Endometrial microvascular endothelial cells (primary cell): ENCODE results near the gene RAB6A. TPM values are rescaled to one million over a fixed set of nuclear protein-coding genes. Genes with fewer than 3 reads are reported as not detected.
"Not testable (repeated sequence)": the region's sequence is repeated elsewhere in the genome, so short reads cannot be mapped to it uniquely, and the experiment has no call there.

Experiments used
- in situ Hi-C: cut with HindIII; loops from 2 replicates; pipeline ENCODE4 v1.10.0; 2017; ENCODE audit warnings: low sequenced_read_pairs, low pct_unique_long_range_greater_than_20kb; ENCODE audit errors: inconsistent ontology term
- total RNA-seq: library from RNA; depleted of rRNA; stranded (reverse); fragments of >200 nt; gene quantifications from one replicate; pipeline ENCODE4 v1.2.3, GENCODE V29; 2015; ENCODE audit errors: inconsistent ontology term

Gene RAB6A
- total RNA-seq: 116 TPM

GRCh38 chr11:73760679-73761402 is at the start of gene RAB6A:
TSS of gene RAB6A (minus strand) at chr11:73761074. CDS start at chr11:73760635, 439 bp downstream.
- in situ Hi-C loops: no loop called here

DNA sequence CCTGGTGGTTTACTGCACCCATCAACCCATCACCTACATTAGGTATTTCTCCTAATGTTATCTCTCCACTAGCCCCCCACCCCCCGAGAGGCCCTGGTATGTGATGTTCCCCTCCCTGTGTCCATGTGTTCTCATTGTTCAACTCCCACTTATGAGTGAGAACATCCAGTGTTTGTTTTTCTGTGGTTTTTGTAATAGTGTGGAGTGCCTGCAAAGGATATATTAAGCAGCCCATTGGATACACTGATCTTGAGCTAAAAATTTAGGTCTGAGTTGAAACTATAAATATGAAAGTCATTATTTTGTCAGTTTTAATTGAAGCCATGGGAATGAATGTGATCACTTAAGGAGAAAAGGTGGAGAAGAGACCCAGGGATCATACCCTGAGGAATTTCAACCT is 49.8 kb upstream of the RAB6A start:
- in situ Hi-C loops: no loop called here

GRCh38 chr11:73808052-73808451 is 47.2 kb upstream of the RAB6A start:
- in situ Hi-C loops: no loop called here

DNA sequence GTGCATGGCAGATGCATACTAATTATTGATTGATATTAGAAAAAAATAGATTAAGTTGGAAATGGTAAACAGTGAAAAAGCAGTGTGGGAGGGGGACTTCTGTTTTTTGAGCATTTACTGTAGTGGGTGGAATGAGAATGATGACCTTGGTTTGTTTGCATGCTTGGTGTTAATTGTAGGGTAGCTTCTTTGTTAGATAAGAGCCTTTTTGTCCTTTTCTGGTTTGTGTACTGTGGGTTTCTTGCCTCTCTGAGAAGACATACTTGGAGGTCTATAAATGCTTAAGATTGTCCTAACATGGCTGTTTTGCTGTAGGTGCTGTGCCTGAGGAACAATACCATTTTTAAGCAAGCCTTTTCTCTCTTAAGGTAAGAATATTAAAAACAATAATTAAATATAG is 43.8 kb upstream of the RAB6A start:
- in situ Hi-C loops: no loop called here

- in situ Hi-C loops: no loop called here
These were observed 40.3 kb upstream of the RAB6A start for GRCh38 chr11:73801136-73801535.

GRCh38 chr11:73800276-73800806 is 39.5 kb upstream of the RAB6A start:
- in situ Hi-C loops: no loop called here

DNA sequence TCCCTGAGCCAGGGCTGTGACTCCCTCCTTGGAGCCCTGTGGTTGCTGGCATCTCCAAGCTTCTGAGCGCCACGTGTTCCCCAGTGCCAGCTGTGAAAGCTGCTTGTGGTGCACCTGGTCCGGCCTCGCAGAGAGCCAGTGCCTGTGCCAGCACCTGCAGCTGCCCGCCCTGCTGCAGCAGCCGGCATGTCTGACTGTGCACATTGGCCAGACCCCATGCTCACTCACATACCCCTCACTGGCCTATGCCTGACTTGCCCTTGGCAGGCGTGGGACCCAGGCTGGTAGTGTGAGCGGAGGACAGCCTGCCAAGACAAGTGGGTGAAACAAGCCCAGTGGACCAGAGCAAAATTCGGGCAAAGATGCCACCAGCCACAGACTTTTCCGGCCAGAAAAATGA is 36.6 kb upstream of the RAB6A start:
- in situ Hi-C loops: no loop called here

- in situ Hi-C loops: no loop called here
These were observed 35.2 kb upstream of the RAB6A start for GRCh38 chr11:73795925-73796632.

GRCh38 chr11:73792584-73792983 is 31.7 kb upstream of the RAB6A start:
- in situ Hi-C loops: no loop called here

- in situ Hi-C loops: no loop called here
These were observed 28.4 kb upstream of the RAB6A start for GRCh38 chr11:73789279-73789670.

DNA sequence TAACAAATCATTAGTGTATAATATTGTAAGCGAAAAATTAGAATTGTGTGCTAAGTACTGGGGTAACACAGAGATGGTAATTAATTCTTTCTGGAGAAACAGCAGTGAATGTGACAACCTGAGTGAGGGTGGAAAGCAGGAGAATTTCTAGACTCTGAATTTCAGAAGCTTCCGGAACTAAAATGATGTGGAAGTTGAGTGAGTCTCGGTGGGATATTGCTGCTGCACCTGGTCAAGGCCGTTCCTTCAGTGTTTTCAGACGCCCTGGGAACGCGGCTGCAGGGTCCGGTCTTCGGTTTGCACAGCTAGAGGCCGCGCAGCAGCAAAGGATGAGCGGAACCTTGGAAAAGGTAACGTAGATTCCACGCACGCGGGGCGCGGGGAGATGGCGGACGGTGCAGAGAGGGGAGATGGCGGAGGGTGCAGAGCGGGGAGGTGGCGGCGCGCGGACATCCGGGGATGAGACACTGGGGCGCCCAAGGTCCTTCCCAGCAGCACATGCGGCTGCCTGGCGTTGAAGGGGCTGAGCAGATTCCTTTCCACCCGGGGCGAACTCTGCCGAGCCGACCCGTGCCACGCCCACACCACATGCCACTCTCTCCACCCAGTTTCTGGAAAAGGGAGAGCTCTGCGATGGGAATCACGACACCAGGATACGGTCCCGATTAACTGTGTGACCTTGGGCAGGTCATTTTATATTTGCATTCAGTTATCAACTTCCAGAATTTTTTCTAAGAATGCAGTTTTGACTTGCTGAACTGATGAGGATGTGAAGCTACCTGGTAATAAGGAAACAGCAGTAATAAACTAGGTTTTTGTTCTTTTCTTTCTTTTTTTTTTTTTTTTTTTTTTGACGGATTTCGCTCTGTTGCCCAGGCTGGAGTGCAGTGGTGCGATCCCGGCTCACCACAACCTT is 27.0 kb upstream of the RAB6A start, which contains the start of gene MRPL48:
TSS of gene MRPL48 (plus strand) at position 232 of the 916 bp plus-strand sequence. CDS start at position 330, 98 bp downstream.
- in situ Hi-C loops: no loop called here

- in situ Hi-C loops: no loop called here
These were observed 26.3 kb upstream of the RAB6A start for GRCh38 chr11:73787051-73787642.

DNA sequence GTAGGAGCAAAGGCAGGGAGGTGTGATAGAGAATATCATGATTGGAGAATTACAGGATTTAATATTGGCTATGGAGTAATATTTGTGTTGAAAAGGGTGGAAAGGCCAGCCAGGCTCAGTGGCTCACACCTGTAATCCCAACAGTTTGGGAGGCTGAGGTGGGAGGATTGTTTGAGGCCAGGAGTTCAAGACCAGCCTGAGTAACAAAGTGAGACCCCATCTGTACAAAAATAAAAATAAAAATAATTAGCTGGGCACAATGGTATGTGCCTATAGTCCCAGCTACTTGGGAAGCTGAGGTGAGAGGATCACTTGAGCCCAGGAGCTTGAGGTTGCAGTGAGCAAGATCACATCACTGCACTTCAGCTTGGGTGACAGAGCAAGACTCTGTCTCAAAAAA is 24.6 kb upstream of the RAB6A start:
- in situ Hi-C loops: not testable (repeated sequence)

DNA sequence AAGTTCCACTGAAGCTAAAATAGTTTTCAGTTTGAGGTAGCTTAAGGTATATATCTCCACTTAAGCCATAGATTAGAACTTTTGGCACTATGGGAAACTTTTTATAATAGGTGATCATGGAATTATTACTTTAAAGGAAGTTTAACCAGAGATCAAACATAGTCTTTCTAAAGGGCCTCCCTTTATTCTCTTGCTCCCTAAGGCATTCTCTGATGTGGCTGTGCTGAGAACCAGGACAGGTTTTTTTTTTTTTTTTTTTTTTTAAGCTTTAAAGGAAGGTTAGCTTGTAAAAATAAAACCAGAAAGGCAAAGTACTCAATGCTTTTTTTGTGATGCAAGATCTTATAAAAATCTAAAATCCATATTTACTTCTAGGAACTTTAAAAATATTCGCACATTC is 23.9 kb upstream of the RAB6A start:
- in situ Hi-C loops: no loop called here

DNA sequence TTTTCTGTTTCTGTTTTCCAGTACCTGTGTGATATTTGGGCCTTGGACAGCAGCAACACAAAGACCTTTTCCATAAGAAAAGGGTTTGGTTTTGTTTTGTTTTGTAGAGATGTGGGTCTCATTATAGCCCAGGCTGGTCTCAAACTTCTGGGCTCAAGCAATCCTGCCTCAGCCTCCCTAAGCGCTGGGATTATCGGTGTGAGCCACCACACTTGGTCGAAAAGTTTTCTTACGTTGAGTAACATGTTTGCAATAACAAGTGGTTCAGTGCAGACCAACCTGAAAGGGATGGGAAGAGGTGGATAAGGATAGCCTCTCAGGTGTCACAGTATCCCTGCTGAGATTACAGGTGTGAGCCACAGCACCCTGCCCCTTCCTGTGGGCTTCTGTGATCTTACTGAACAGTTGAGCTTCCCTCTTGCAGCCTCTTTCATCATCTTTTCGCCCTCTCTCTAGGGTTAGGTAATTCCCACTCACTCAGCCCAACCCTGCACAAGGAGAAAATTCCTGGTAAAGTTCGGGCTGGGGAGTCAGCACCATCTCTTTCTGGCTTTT is 23.3 kb upstream of the RAB6A start:
- in situ Hi-C loops: no loop called here

- in situ Hi-C loops: no loop called here
These were observed 22.7 kb upstream of the RAB6A start for GRCh38 chr11:73783483-73784020.

DNA sequence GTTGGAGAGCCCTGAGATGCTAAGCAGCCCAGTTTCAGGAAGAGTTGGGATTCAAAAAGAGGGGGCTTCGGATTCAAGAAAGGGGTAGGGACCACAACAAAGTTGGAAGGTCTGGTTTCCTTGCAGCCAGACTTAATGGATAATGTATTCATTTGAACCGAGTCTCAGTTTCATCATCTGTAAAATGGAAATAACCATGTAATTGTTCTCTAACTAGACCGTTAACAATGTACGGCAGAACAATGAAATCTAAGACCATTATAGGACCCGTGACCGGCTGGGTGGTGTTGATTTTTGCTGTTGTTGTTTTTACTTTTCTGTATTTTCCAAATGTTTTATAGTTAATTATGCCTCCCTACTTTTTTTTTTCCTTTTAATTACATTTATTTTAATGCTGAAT is 20.4 kb upstream of the RAB6A start:
- in situ Hi-C loops: no loop called here
